Measurements from ENCODE around the gene SCAMP4. TPM values are rescaled to one million over a fixed set of nuclear protein-coding genes. Genes with fewer than 3 reads are reported as not detected.

SCAMP4 gene
- total and polyA plus RNA-seq, 2 of the 13 experiments (the other 11 are each of a cell fraction or from before 2014, with no cell fraction given) = 10.7 to 13.7 TPM

GRCh38 chr19:1871140-1871597 lies 34.0 kb upstream of the SCAMP4 start (continued):
- TF ChIP-seq STAT6 (CRISPR knock-in tag; IDR thresholded peaks at IDR 0.05; ENCODE audit: borderline replicate concordance) (peak; percentile 46; the same call in 1 of the 2 replicates), IKZF1 (IDR thresholded peaks at IDR 0.05) (no peak), ZNF574 (CRISPR knock-in tag; IDR thresholded peaks at IDR 0.05) (peak; percentile 74; the same call in 1 of the 2 replicates), ZNF567 (CRISPR knock-in tag; IDR thresholded peaks at IDR 0.05; ENCODE audit: borderline replicate concordance) (0 out of 2 replicates have a peak, but pooled peaks have one; percentile 64), YEATS4 (CRISPR knock-in tag; IDR thresholded peaks at IDR 0.05; ENCODE audit: borderline replicate concordance) (peak; percentile 49; the same call in 1 of the 2 replicates), ATF5 (CRISPR knock-in tag; IDR thresholded peaks at IDR 0.05; ENCODE audit: low read depth) (no peak), ARNT2 (CRISPR knock-in tag; IDR thresholded peaks at IDR 0.05; ENCODE audit: low read depth) (0 out of 2 replicates have a peak, but pooled peaks have one; percentile 46), BHLHE40 (IDR thresholded peaks at IDR 0.05; ENCODE audit: low read length) (peak; percentile 41; the same call in 1 of the 2 replicates), ARID5B (CRISPR knock-in tag; IDR thresholded peaks at IDR 0.05) (peak; percentile 74), ZNF800 (CRISPR knock-in tag; IDR thresholded peaks at IDR 0.05) (0 out of 2 replicates have a peak, but pooled peaks have one; percentile 26), ZBTB14 (CRISPR knock-in tag; IDR thresholded peaks at IDR 0.05) (peak; percentile 45; the same call in 1 of the 2 replicates), RBAK (CRISPR knock-in tag; IDR thresholded peaks at IDR 0.05) (no peak), DPF2 (CRISPR knock-in tag; IDR thresholded peaks at IDR 0.05; ENCODE audit: borderline replicate concordance, low read depth) (peak; percentile 83; the same call in 1 of the 2 replicates)

All from HepG2 (cell line).